ENCODE measurements around the gene MAN1C1. TPM values are rescaled to one million over a fixed set of nuclear protein-coding genes. Genes with fewer than 3 reads are reported as not detected.

Gene MAN1C1
- total RNA-seq, 2 experiments from 2014 or later, result 28.9 to 31.1 TPM

GRCh38 chr1:25610822-25611630 lies 5.6 kb upstream of the MAN1C1 start:
- H3K36me3 Mint-ChIP-seq (ENCODE audit: low read depth), result no peaks in the 10 kb centered on the region
- peaks cover 27% of the 10 kb centered on the region for H3K4me1 Mint-ChIP-seq
- peaks cover 55% of the 10 kb centered on the region for H3K27me3 Mint-ChIP-seq
- POLR2A ChIA-PET, result no interaction called here
- no peak overlapping the region for H3K4me3 Mint-ChIP-seq
- no peaks in the 10 kb centered on the region for H3K9me3 Mint-ChIP-seq
- CTCF ChIA-PET, result interaction anchor here (0.6 to 3.0 kb wide), 7 partner anchors 8 to 1081 kb away, joined by 3 to 9 read pairs (median 4); no protein-coding TSS in a partner anchor
- peak; percentile 29 for DNase-seq
- H3K27ac Mint-ChIP-seq, result no peak overlapping the region

- Mint-ChIP-seq H3K36me3 (ENCODE audit: low read depth) (no peaks in the 10 kb centered on the region), H3K27me3 (peaks cover 48% of the 10 kb centered on the region), H3K4me1 (peaks cover 27% of the 10 kb centered on the region), H3K27ac (no peak overlapping the region), H3K9me3 (no peaks in the 10 kb centered on the region), H3K4me3 (no peak overlapping the region)
- POLR2A ChIA-PET, result no interaction called here
- no peak for DNase-seq
- CTCF ChIA-PET, result interaction anchor here (1.0 to 1.2 kb wide), 3 partner anchors 59 to 184 kb away, joined by 3 read pairs; no protein-coding TSS in a partner anchor
These were observed 4.7 kb upstream of the MAN1C1 start for GRCh38 chr1:25611843-25612242.

- POLR2A ChIA-PET, result no interaction called here
- no peaks in the 10 kb centered on the region for H3K36me3 Mint-ChIP-seq (ENCODE audit: low read depth)
These were observed 4.2 kb upstream of the MAN1C1 start for GRCh38 chr1:25612421-25612820.

GRCh38 chr1:25613091-25613490 lies 3.5 kb upstream of the MAN1C1 start:
- Mint-ChIP-seq H3K9me3 (no peaks in the 10 kb centered on the region), H3K27ac (no peak overlapping the region), H3K27me3 (peaks cover 46% of the 10 kb centered on the region), H3K4me1 (peaks cover 27% of the 10 kb centered on the region), H3K4me3 (no peak overlapping the region), H3K36me3 (ENCODE audit: low read depth) (no peaks in the 10 kb centered on the region)
- ChIA-PET CTCF (no interaction called here), POLR2A (no interaction called here)
- no peak for DNase-seq

More at GRCh38 chr1:25612421-25612820, 4.2 kb upstream of the MAN1C1 start:
- Mint-ChIP-seq H3K27me3 (peaks cover 46% of the 10 kb centered on the region), H3K4me3 (no peak overlapping the region), H3K4me1 (peaks cover 27% of the 10 kb centered on the region), H3K27ac (no peak overlapping the region), H3K9me3 (no peaks in the 10 kb centered on the region)
- CTCF ChIA-PET, result interaction anchor here (1.0 to 1.2 kb wide), 3 partner anchors 58 to 183 kb away, joined by 3 read pairs; no protein-coding TSS in a partner anchor
- DNase-seq, result no peak

- POLR2A ChIA-PET, result no interaction called here
- CTCF ChIA-PET, result no interaction called here
These were observed 2.0 kb upstream of the MAN1C1 start for GRCh38 chr1:25614501-25615171.

GRCh38 chr1:25615172-25615541 lies 1.4 kb upstream of the MAN1C1 start:
- Mint-ChIP-seq H3K27ac (no peak overlapping the region), H3K4me3 (no peak overlapping the region), H3K4me1 (peaks cover 39% of the 10 kb centered on the region), H3K36me3 (ENCODE audit: low read depth) (peaks cover 15% of the 10 kb centered on the region), H3K9me3 (no peaks in the 10 kb centered on the region), H3K27me3 (peaks cover 33% of the 10 kb centered on the region)
- no peak for DNase-seq
- CTCF ChIA-PET, result no interaction called here
- POLR2A ChIA-PET, result no interaction called here

More at GRCh38 chr1:25614501-25615171, 2.0 kb upstream of the MAN1C1 start:
- peaks cover 10% of the 10 kb centered on the region for H3K36me3 Mint-ChIP-seq (ENCODE audit: low read depth)
- no peak overlapping the region for H3K27ac Mint-ChIP-seq
- peaks cover 37% of the 10 kb centered on the region for H3K27me3 Mint-ChIP-seq
- H3K9me3 Mint-ChIP-seq, result no peaks in the 10 kb centered on the region
- no peak for DNase-seq
- peak overlapping the region; percentile 27 for H3K4me3 Mint-ChIP-seq
- H3K4me1 Mint-ChIP-seq, result peaks cover 34% of the 10 kb centered on the region

- POLR2A ChIA-PET, result no interaction called here
- Mint-ChIP-seq H3K27me3 (peaks cover 31% of the 10 kb centered on the region), H3K4me3 (peak overlapping the region; percentile 52), H3K36me3 (ENCODE audit: low read depth) (peaks cover 20% of the 10 kb centered on the region), H3K27ac (peak overlapping the region; percentile 67), H3K9me3 (no peaks in the 10 kb centered on the region), H3K4me1 (peaks cover 44% of the 10 kb centered on the region)
- CTCF ChIA-PET, result interaction anchor here (0.7 to 1.0 kb wide), 2 partner anchors 43 to 226 kb away, joined by 3 read pairs; no protein-coding TSS in a partner anchor
- DNase-seq, result no peak
These were observed 962 bp upstream of the MAN1C1 start for GRCh38 chr1:25615563-25616094.

- H3K36me3 Mint-ChIP-seq (ENCODE audit: low read depth), result peaks cover 33% of the 10 kb centered on the region
- H3K4me3 Mint-ChIP-seq, result peak overlapping the region; percentile 68
- H3K4me1 Mint-ChIP-seq, result peaks cover 58% of the 10 kb centered on the region
- ChIA-PET CTCF (interaction anchor here (0.7 kb wide), 1 partner anchor 9 kb away, joined by 3 read pairs; no protein-coding TSS in a partner anchor), POLR2A (no interaction called here)
- DNase-seq, result peak; percentile 42
- H3K27ac Mint-ChIP-seq, result no peak overlapping the region
- H3K9me3 Mint-ChIP-seq, result no peaks in the 10 kb centered on the region
- H3K27me3 Mint-ChIP-seq, result peaks cover 22% of the 10 kb centered on the region
These were observed 515 bp downstream of the MAN1C1 start for GRCh38 chr1:25616987-25617624.

- no peak for DNase-seq
These were observed 1.2 kb downstream of the MAN1C1 start for GRCh38 chr1:25617625-25618432.

GRCh38 chr1:25618433-25618808 lies 1.8 kb downstream of the MAN1C1 start:
- Mint-ChIP-seq H3K27ac (peak overlapping the region; percentile 93), H3K9me3 (no peaks in the 10 kb centered on the region), H3K27me3 (peaks cover 16% of the 10 kb centered on the region), H3K36me3 (ENCODE audit: low read depth) (peaks cover 39% of the 10 kb centered on the region), H3K4me1 (peaks cover 72% of the 10 kb centered on the region), H3K4me3 (peak overlapping the region; percentile 98)
- DNase-seq, result no peak
- ChIA-PET POLR2A (interaction anchor here (0.8 kb wide), 1 partner anchor 58 kb away, joined by 3 read pairs; no protein-coding TSS in a partner anchor), CTCF (interaction anchor here (0.6 to 2.0 kb wide), 18 partner anchors 9 to 189 kb away, joined by 3 to 9 read pairs (median 4); no protein-coding TSS in a partner anchor)

More at GRCh38 chr1:25617625-25618432, 1.2 kb downstream of the MAN1C1 start:
- peaks cover 66% of the 10 kb centered on the region for H3K4me1 Mint-ChIP-seq
- H3K9me3 Mint-ChIP-seq, result no peaks in the 10 kb centered on the region
- peak overlapping the region; percentile 98 for H3K4me3 Mint-ChIP-seq
- CTCF ChIA-PET, result interaction anchor here (1.0 to 2.0 kb wide), 8 partner anchors 8 to 185 kb away, joined by 3 to 9 read pairs (median 5); no protein-coding TSS in a partner anchor
- peak overlapping the region; percentile 93 for H3K27ac Mint-ChIP-seq
- H3K27me3 Mint-ChIP-seq, result peaks cover 18% of the 10 kb centered on the region
- H3K36me3 Mint-ChIP-seq (ENCODE audit: low read depth), result peaks cover 36% of the 10 kb centered on the region
- POLR2A ChIA-PET, result interaction anchor here (0.8 kb wide), 1 partner anchor 58 kb away, joined by 3 read pairs; no protein-coding TSS in a partner anchor

GRCh38 chr1:25619101-25619890 lies 2.7 kb downstream of the MAN1C1 start:
- POLR2A ChIA-PET, result interaction anchor here (1.2 kb wide), 1 partner anchor 12 kb away, joined by 3 read pairs; no protein-coding TSS in a partner anchor
- DNase-seq, result peak; percentile 56
- no peaks in the 10 kb centered on the region for H3K9me3 Mint-ChIP-seq
- H3K36me3 Mint-ChIP-seq (ENCODE audit: low read depth), result peaks cover 44% of the 10 kb centered on the region
- CTCF ChIA-PET, result interaction anchor here (0.6 to 2.0 kb wide), 19 partner anchors 8 to 278 kb away, joined by 3 to 9 read pairs (median 4); no protein-coding TSS in a partner anchor
- H3K4me3 Mint-ChIP-seq, result peak overlapping the region; percentile 98
- peak overlapping the region; percentile 93 for H3K27ac Mint-ChIP-seq
- H3K4me1 Mint-ChIP-seq, result peaks cover 77% of the 10 kb centered on the region
- peaks cover 10% of the 10 kb centered on the region for H3K27me3 Mint-ChIP-seq

Data from activated CD4-positive, alpha-beta T cell treated with anti-CD3 and anti-CD28 coated beads, Interleukin-2, amount 10 ng/mL, durations not matched to agents 7 days and 5 days (primary cell).